EH (cell line): Measurements from ENCODE around the gene ZNF555.
"Not testable (repeated sequence)": the region's sequence is repeated elsewhere in the genome, so short reads cannot be mapped to it uniquely, and the experiment has no call there.

ENCODE experiments used
- DNase-seq: peaks from one replicate; pipeline ENCODE4 v3.0.0-alpha.2; 2015; ENCODE audit warnings: low read depth

Gene ZNF555

GRCh38 chr19:2867025-2867991 is 26.0 kb downstream of the ZNF555 start, which contains the start of gene ZNF556:
Gene ZNF556, plus strand, starts transcription at chr19:2867335. Its CDS starts 87 bp downstream, at chr19:2867422.
- DNase-seq, result no peak

- DNase-seq, result peak; percentile 10
Observed at GRCh38 chr19:2869618-2870017, 28.3 kb downstream of the ZNF555 start.

- DNase-seq, result peak; percentile 27
Observed at GRCh38 chr19:2872175-2872574, 30.9 kb downstream of the ZNF555 start.

DNA sequence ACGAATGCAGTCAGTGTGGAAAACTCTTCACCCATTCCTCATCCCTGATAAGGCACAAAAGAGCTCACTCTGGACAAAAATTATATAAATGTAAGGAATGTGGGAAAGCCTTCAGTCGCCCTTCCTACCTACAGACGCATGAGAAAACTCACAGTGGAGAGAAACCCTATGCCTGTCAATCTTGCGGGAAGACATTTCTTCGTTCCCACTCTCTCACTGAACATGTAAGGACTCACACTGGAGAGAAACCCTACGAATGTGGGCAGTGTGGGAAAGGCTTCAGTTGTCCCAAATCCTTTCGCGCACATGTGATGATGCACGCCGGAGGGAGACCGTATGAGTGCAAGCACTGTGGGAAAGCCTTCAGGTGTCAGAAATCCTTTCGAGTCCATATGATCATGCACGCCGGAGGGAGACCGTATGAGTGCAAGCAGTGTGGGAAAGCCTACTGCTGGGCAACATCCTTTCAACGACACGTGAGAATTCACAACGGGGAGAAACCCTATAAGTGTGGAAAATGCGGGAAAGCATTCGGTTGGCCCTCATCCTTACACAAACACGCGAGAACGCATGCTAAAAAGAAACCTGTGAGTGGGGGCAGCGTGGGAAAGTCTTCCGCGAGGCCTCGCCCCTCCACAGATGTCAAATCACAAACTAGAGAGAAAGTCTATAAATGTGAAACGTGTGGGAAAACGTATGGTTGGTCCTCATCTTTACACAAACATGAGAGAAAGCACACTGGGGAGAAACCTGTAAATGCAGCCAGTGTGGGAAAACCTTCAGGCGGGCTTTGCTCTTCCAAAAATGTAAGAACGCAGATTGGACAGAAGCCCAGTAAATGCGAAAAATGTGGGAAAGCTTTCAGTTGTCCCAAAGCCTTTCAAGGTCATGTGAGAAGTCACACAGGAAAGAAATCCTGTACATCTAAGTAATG is 36.4 kb downstream of the ZNF555 start:
- no peak for DNase-seq

- DNase-seq, result peak; percentile 17
Observed at GRCh38 chr19:2883686-2884439, 42.6 kb downstream of the ZNF555 start.

GRCh38 chr19:2885736-2886135 is 44.5 kb downstream of the ZNF555 start:
- no peak for DNase-seq

DNA sequence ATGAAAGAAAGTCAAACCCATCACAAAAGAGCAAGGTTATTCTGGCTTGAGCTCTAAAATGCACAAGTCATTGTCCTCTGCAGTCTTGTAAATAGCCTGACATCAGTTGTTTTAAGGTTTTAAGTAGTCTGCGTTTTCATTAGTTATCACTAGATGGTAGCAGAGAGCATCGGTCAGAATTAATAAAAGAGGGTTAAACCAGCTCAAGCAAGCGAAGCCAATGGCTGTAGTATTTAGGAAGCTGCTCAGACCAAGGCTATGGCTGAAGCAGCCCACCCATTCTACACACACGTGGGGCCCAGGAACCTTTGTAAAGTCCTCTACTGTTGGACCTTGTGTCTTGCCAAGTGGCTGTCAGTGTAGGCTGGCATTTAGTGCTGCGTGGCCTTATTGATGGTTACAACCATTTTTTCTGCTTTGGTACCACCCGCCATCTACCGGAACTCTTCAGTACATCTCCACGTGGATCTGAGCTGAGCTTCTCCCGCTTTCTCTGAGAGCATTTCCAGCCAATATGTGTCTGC is 46.2 kb downstream of the ZNF555 start:
- DNase-seq, result peak; percentile 69

GRCh38 chr19:2888731-2889224 is 47.5 kb downstream of the ZNF555 start:
- DNase-seq, result no peak

DNA sequence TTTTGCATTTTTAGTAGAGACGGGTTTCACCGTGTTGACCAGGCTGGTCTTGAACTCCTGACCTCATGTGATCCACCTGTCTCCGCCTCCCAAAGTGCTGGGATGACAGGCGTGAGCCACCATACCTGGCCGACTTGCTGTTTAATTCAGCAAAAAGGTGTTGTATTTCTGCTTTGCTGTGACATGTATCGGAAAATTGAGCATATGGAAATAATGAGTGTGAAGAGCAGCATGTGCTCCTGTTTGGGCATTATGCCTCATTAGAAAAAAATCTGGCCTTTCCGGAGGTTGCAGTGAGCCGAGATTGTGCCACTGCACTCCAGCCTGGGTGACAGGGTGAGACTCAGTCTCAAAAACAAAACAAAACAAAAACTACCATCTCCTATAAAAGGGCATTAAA is 49.3 kb downstream of the ZNF555 start:
- peak; percentile 20 for DNase-seq

- no peak for DNase-seq
Observed at GRCh38 chr19:2896694-2897093, 55.4 kb downstream of the ZNF555 start.

GRCh38 chr19:2900296-2901252 is 59.3 kb downstream of the ZNF555 start, which contains the start of gene ZNF57:
Gene ZNF57, plus strand, starts transcription at chr19:2900928. Its CDS starts 118 bp downstream, at chr19:2901046.
- DNase-seq, result peak; percentile 100

- no peak for DNase-seq
Observed at GRCh38 chr19:2902590-2903218, 61.4 kb downstream of the ZNF555 start.

DNA sequence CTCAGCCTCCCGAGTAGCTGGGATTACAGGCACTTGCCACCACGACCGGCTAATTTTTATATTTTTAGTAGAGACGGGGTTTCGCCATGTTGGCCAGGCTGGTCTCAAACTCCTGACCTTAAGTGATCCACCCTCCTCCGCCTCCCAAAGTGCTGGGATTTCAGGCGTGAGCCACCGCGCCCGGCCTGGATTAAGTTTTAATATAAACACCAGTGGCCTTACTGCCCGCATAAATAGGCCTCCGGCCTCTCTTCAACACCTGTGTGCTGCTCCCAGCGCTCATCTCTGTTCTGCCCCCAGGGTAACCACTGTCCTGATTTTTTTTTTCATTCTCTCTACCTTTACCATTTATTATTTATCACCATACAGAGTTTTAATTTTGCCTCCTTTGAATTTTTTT is 62.1 kb downstream of the ZNF555 start:
- DNase-seq, result not testable (repeated sequence)

DNA sequence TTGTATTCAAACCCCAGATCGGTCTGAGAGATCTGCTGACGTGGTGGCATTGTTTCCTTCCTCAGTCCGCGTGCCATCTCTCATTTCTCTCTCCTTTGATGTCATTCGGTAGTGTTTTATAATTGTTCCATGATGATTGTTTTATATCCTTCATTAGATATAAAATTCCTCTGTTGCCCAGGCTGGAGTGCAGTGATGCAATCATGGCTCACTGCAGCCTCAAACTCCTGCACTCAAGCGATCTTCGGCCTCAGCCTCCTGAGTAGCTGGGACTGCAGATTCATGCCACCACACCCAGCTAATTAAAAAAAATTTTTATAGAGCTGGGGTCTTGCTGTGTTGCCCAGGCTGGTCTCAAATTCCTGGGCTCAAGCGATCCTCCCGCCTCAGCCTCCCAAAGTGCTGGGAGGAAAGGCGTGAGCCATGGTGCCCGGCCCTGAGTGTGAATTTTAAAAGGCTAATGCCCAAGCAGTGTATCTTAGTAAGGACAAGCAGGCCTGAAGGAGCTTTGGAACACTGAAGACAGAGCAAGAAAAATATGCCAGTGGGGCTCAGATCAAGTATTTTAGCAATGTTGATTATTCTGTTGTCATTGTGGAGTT is 64.7 kb downstream of the ZNF555 start:
- DNase-seq, result no peak

DNA sequence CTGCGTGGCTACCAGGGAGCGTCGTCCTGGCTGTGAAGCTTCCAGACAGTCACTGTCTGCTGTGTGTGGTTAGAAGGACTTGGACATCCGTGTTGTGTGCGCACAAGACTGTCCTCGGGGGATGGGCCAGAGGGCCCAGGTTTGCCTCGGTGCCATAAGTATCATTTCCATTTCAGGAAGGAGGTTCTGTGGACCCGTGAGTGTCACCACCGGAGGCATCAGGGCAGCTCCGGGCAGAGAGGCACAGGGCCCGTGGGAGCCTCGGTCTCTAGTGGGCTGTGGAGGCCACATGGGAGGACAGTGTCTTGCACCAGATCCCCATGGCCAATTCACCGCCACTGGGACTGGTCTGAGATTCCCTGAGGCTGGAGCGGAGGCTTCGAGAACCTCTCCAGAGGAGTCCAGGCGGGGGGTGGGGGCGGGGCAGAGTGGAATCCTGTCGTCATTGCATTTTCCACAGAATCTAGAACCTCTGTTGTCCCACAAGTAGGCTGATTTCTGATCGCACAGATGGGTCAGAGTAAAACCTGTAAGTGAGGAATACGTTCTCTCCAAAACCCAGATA is 65.4 kb downstream of the ZNF555 start:
- no peak for DNase-seq
